ENCODE measurements around the gene MID2. TPM values are rescaled to one million over a fixed set of nuclear protein-coding genes. Genes with fewer than 3 reads are reported as not detected.
A peak's percentile ranks its signal among the peaks of the same experiment; 100 is the strongest.
"Not testable (repeated sequence)": the region's sequence is repeated elsewhere in the genome, so short reads cannot be mapped to it uniquely, and the experiment has no call there.

The MID2 gene
- total RNA-seq (2014; rRNA removed; shearing (Covaris generic)), result 5.9 and 9.1 TPM in 2 replicates
- polyA plus RNA-seq (2015; cell fraction: cytosol; rRNA removed), result 3.0 and 4.7 TPM in 2 replicates
- polyA plus RNA-seq (2015; cell fraction: nucleus; rRNA removed), result 6.3 and 8.2 TPM in 2 replicates

DNA sequence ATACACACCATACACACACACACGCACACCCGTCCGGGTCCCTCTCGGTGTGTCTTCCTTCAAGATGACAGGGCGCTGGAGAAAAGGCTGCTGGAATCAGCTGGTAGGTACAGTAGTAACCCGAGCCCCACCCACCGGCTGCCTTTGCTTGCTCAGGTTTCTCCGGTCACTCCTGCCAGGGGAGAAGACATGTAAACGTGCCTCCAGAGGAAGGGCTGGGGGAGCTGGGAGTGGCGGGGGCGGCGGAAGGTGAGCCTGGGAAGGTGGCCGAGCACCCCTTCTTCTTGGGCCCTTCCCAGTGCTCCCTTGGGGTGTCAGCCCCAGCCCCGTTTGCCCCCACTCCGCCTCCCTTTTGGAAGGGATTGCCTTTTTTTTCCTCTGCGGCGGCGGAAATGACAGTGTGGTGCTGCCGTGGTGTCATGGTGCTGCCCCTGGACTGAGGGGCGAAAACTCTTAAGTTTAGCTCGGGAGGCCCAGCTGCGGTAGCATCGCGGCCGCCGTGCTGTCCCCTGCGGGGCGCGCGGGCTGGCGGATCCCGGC, at the start of gene MID2:
TSS of gene MID2 (plus strand) at position 169 of the 540 bp plus-strand sequence. CDS start 561 bp downstream, outside the sequence.
- DNase-seq (ENCODE audit: low read depth), result peak; percentile 34

DNA sequence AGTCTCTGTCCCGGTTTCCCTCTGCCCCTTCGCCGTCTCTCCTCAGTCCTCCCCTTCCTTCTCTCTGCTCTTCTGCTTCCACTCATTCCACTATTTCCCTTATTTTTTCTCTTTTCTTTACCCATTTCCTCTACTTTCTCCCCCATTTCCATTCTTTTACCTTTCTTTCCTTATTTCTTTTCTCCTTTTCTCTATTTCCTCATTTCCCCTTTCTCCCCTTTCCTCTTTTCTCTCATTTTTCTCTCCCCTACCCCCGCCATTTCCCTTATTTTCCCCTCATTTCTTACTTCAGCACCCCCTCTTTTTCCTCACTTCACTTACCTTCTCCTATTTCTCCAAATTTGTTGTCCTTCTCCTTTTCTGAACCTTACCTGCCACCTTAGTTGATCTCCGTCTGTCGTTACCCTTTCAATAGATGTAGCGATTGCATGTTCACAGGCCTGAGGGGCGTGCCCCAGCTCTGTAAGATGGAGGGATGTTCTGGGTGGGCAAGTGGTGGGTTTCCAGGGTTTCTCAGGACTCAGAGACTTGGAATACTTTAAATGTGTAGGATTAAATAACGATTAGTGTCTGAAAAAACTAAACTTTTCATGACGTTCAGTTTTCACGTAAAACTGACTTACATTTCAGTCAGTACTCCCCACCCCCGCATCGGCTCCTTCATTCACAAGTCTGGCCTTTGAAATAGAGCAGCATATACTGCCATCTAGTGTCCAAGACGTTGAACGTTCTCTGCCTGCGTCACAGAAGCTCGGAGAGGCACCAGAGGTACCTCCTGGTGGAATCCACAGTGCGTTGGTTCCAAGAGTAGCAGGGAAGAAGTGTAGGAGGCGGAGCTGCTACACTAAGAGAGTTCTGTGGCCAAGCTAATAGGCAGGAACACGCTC, 48.8 kb upstream of the MID2 start:
- peak; percentile 75 for DNase-seq (ENCODE audit: low read depth)

DNA sequence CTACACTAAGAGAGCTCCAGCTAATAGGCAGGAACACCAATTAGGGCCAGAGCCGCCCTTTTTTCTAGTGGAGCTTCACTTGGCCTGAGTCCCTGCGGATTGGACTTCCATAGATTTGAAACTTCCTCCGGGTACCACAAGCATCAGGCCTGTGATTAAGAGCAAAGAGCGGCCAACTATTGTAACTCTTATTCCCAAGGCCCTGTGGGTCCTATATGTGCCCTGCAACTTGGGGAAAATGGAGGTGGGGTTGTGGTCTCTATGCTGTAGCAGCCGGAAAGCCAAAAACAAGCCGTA, 48.2 kb upstream of the MID2 start, which contains the start of gene NCBP2L:
TSS of gene NCBP2L (plus strand) at position 198 of the 297 bp plus-strand sequence. CDS start 16,488 bp downstream, outside the sequence.
- no peak for DNase-seq (ENCODE audit: low read depth)

GRCh38 chrX:107780525-107780924, 45.1 kb upstream of the MID2 start:
- DNase-seq (ENCODE audit: low read depth), result no peak

- no peak for DNase-seq (ENCODE audit: low read depth)
Measured at GRCh38 chrX:107787827-107788226, 37.8 kb upstream of the MID2 start.

DNA sequence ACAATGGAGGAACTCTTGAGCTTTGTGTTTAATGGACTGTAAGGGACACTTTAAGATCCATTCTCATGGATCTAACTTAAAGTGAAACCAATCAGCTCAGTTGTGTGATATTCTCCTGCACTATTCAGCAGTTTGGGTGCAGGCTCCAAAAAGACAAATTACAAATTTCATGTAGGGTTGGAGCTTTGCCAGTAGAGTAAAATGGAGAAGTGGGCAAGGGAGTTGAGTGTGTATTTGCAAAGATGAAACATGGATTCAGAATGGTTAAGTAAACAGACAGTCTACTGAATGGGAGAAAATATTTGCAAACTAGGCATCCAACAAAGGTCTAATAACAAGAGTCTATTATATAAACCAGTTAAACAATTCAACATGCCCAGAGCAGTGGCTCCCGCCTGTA, 21.2 kb upstream of the MID2 start:
- DNase-seq (ENCODE audit: low read depth), result no peak

DNA sequence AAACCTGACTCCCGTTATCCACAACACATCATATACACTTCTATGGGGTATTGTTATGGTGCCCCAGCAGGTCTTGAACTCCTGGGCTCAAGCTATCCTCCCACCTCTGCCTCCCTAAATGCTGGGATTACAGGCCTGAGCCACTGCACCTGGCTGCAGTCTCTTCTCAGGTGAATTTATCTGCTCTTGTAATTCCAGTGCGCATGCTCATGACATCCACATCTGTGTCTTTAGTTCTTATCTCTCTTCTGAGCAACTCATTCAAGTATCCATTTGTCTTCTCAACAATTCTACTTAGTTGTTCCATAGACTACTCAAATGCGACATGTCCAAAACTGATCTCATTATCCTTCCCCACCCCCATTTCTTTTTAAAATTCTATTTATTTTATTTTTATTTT, 20.5 kb upstream of the MID2 start:
- no peak for DNase-seq (ENCODE audit: low read depth)

DNA sequence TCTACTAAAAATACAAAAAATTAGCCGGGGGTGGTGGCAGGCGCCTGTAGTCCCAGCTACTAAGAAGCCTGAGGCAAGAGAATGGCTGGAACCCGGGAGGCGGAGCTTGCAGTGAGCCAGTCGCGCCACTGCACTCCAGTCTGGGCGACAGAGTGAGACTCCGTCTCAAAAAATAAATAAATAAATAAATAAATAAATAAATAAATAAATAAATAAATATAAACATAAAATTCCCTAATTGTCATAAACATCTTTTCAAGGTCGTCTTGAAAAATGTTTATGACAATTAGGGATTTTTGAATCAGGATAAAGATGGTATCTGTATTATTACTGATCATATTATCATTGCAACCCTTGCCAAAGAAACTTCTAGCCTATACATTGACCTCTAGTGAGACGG, 15.6 kb upstream of the MID2 start:
- not testable (repeated sequence) for DNase-seq (ENCODE audit: low read depth)

DNA sequence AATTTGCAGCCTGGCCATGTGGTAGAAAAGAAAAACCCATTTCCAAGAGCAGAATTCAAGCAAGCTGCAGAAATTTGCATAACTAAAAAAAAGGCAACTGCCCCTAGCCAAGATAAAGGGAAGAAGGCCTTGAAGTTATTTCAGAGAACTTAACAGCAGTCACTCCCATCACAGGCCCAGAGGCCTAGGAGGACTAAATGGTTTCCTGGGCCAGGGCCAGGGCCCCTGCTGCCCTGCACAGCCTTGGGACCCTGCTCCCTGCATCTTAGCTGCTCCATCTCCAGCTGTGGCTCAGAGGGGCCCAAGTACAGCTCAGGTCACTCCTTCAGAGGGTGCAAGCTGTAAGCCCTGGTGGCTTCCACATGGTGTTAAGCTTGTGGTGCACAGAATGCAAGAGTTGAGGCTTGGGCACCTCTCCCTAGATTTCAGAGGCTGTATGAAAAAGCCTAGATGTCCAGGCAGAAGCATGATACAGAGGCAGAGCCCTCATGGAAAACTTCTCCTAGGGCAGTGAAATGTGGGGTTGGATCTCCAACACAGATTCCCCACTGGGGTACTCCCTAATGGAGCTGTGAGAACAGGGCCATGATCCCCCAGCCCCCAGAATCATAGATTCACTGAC, 6.7 kb upstream of the MID2 start:
- DNase-seq (ENCODE audit: low read depth), result no peak

- no peak for DNase-seq (ENCODE audit: low read depth)
Measured at GRCh38 chrX:107823042-107823441, 2.6 kb upstream of the MID2 start.

- peak; percentile 44 for DNase-seq (ENCODE audit: low read depth)
Measured at GRCh38 chrX:107823456-107823855, 2.2 kb upstream of the MID2 start.

- peak; percentile 18 for DNase-seq (ENCODE audit: low read depth)
Measured at GRCh38 chrX:107826238-107827029, 768 bp downstream of the MID2 start.

DNA sequence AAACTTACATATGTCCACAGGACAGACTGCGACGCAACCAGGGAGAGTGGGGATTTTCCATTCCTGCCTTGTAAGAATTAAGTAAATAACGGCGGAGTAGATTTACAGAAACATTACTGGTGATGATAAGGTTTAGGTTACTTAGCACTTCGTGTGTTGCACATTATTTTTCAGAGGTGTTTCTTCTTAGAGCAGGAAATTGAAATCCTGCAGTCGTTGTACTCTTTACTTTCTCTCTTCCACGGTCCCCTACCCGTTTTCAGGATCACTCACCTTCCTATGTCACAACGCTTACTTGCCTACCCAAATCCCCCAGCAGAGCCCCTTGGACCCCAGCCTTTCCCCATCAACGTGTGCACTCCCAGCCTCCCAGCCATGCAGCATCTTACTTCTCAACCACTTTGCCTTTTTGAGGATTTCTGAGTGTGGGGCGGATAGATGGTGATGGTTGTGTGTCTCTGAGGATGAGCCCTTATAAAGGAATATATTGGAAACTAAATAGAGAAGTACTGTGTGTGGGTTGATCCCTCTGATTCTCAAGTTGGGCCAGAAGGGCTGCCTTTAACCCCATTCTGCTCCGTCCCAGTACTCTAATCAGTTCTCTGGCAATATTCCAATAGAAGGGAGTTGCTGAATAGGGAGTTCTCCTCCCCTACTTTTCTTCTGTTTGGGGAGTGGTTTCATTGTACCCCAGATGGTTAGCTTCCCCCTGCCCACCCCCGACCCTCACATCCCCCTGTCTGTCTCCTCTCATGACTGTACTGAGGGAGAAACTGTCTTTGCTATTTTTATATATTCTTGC, 1.6 kb downstream of the MID2 start:
- DNase-seq (ENCODE audit: low read depth), result no peak

DNA sequence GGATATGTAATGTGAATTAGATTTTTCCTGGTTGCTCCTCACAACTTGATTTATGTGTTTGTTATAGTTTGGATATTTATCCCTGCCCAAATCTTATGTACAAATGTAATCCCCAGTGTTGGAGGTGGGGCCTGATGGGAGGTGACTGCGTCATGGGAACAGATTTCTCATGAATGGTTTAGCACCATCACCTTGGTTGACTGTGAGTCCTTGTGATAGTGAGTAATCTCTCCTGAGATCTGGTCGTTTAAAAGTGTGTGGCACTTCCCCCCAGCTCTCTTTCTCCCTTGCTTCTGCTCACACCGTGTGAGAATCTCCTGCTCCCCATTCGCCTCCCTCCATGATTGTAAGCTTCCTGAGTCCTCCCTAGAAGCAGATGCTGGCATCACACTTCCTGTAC, 2.2 kb downstream of the MID2 start:
- DNase-seq (ENCODE audit: low read depth), result no peak

DNA sequence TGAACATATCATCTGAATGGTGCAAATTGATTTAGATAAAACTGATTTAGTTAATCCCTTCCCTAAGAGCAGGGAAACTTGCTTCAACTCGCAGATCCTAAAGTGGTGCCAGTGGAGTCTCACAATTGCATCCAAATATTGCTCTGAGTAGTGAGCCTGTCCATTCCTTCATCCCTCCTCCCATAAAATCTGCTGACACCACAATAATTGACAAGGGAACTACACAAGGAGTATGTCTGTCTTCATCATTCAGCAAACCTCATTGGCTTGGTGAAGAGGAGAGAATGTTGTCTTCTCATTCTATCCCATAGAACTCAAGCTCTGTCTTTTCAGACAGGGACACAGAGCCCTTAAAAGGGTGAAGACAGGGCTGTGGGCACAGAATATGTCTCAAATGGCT, 4.2 kb downstream of the MID2 start:
- DNase-seq (ENCODE audit: low read depth), result no peak

DNA sequence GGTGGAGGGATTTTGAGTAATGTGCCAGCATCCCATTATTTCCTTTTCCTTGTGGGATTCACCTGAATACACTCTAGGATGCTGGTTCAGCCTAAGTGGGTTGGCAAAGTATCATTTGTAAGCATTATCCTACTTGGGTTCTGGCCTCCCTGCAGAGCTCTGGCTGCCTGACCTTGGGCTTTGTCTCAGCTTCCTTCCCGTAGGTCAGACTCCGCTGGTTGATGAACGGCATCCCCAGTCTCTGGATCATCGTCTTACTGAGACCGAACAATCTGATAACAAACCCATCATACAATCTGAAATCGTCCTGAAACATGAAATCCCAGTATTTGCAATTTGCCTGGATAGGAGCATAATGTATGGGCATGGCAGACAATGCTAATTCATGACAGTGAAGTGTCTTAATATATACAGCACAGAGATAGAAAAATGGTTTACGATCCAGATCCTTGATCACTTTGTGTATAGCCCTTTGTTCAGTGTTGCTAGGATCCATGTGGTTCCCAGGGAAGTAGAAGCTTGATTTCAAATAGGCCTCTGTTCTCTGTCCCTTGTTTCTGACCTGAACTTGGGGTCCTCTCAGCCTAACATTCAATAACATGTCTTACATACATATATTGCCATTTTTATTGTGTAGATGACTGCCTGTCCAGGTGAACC, 5.5 kb downstream of the MID2 start:
- DNase-seq (ENCODE audit: low read depth), result no peak

- DNase-seq (ENCODE audit: low read depth), result no peak
Measured at GRCh38 chrX:107834275-107835201, 8.9 kb downstream of the MID2 start.

- DNase-seq (ENCODE audit: low read depth), result no peak
Measured at GRCh38 chrX:107836958-107837357, 11.3 kb downstream of the MID2 start.

- no peak for DNase-seq (ENCODE audit: low read depth)
Measured at GRCh38 chrX:107840971-107841370, 15.3 kb downstream of the MID2 start.
